Measurements from ENCODE around the gene FBXL20.
A peak's percentile ranks its signal among the peaks of the same experiment; 100 is the strongest.

FBXL20 gene

GRCh38 chr17:39225959-39226683 is 175.3 kb downstream of the FBXL20 start (continued):
- TF ChIP-seq ZNF623 (tag by site-specific recombination; IDR thresholded peaks at IDR 0.05) (no peak), IKZF3 (tag by site-specific recombination; IDR thresholded peaks at IDR 0.05) (no peak), ZNF23 (tag by site-specific recombination; IDR thresholded peaks at IDR 0.05; ENCODE audit: borderline replicate concordance) (no peak), ZNF274 (IDR thresholded peaks at IDR 0.05; ENCODE audit: low read length) (no peak), ZNF274 (tag by site-specific recombination; IDR thresholded peaks at IDR 0.05; ENCODE audit: borderline replicate concordance) (no peak)

GRCh38 chr17:39225308-39225958 is 176.0 kb downstream of the FBXL20 start, which contains the start of gene STAC2:
Gene STAC2 (minus strand): TSS chr17:39225945. CDS start chr17:39225502, 443 bp downstream.
- peaks cover 3% of the 10 kb centered on the region; the same call in 1 of the 2 replicates for H3K4me1 ChIP-seq (ENCODE audit: control insufficient read depth, insufficient read depth, low read length)
- H3K9me3 ChIP-seq (ENCODE audit: control insufficient read depth, insufficient read depth, low read depth, low read length), result no peaks in the 10 kb centered on the region
- ChIA-PET POLR2A (interaction anchor here (0.5 to 1.3 kb wide), 12 partner anchors 11 to 462 kb away, joined by 3 to 16 read pairs (median 4); partner anchors contain the start of genes PGAP3 and RPL19), CTCF (interaction anchor here (1.0 to 9.1 kb wide), 3 partner anchors 15 to 61 kb away, joined by 6 to 151 read pairs (median 6); no protein-coding TSS in a partner anchor)
- 0 out of 2 replicates have a peak, but pooled peaks have one; percentile 9 for TF ChIP-seq GLIS2 (tag by site-specific recombination; IDR thresholded peaks at IDR 0.05)
- TF ChIP-seq ZNF214 (tag by site-specific recombination; IDR thresholded peaks at IDR 0.05; ENCODE audit: borderline replicate concordance), result no peak
- no peak for TF ChIP-seq ZNF292 (tag by site-specific recombination; IDR thresholded peaks at IDR 0.05; ENCODE audit: borderline replicate concordance, low read depth)
- 0 out of 2 replicates have a peak, but pooled peaks have one; percentile 37 for TF ChIP-seq ZNF596 (tag by site-specific recombination; IDR thresholded peaks at IDR 0.05)
- TF ChIP-seq ZBTB10 (tag by site-specific recombination; IDR thresholded peaks at IDR 0.05), result no peak
- H3K27ac ChIP-seq (ENCODE audit: extremely low read depth, low read depth, low read length), result no peak within 1 kb of the TSS
- no peaks in the 10 kb centered on the region for H3K36me3 ChIP-seq (ENCODE audit: control insufficient read depth in 2 of 2, insufficient read depth in 1 of 2, low read length in 2 of 2)
- peak within 1 kb of the TSS; percentile 30 for H3K4me3 ChIP-seq (ENCODE audit: low read depth, low read length)

GRCh38 chr17:39224778-39225307 is 176.6 kb downstream of the FBXL20 start:
- H3K4me3 ChIP-seq (ENCODE audit: low read depth, low read length), result no peak overlapping the region
- H3K27ac ChIP-seq (ENCODE audit: extremely low read depth, low read depth, low read length), result no peak overlapping the region
- POLR2A ChIA-PET, result no interaction called here
- no peaks in the 10 kb centered on the region for H3K36me3 ChIP-seq (ENCODE audit: control insufficient read depth in 2 of 2, insufficient read depth in 1 of 2, low read length in 2 of 2)
- H3K9me3 ChIP-seq (ENCODE audit: control insufficient read depth, insufficient read depth, low read depth, low read length), result no peaks in the 10 kb centered on the region
- CTCF ChIA-PET, result no interaction called here
- TF ChIP-seq ZNF785 (tag by site-specific recombination; IDR thresholded peaks at IDR 0.05) (no peak), MEIS1 (CRISPR knock-in tag; IDR thresholded peaks at IDR 0.05; ENCODE audit: borderline replicate concordance) (no peak), ZNF366 (tag by site-specific recombination; conservative IDR thresholded peaks at IDR 0.05) (no peak), ZNF211 (tag by site-specific recombination; IDR thresholded peaks at IDR 0.05; ENCODE audit: low read depth) (no peak), EGR2 (tag by site-specific recombination; IDR thresholded peaks at IDR 0.05; ENCODE audit: low read depth) (no peak), PRDM4 (tag by site-specific recombination; IDR thresholded peaks at IDR 0.05) (no peak), ZNF600 (tag by site-specific recombination; IDR thresholded peaks at IDR 0.05) (no peak), ZNF423 (tag by site-specific recombination; IDR thresholded peaks at IDR 0.05) (no peak), SCRT2 (tag by site-specific recombination; IDR thresholded peaks at IDR 0.05) (no peak), ZNF184 (tag by site-specific recombination; IDR thresholded peaks at IDR 0.05) (no peak), OSR2 (tag by site-specific recombination; IDR thresholded peaks at IDR 0.05) (no peak), ZNF664 (tag by site-specific recombination; IDR thresholded peaks at IDR 0.05) (no peak), ZNF174 (tag by site-specific recombination; IDR thresholded peaks at IDR 0.05) (no peak)
- H3K4me1 ChIP-seq (ENCODE audit: control insufficient read depth, insufficient read depth, low read length), result peaks cover 3% of the 10 kb centered on the region; the same call in 1 of the 2 replicates

All from HEK293 (cell line).